ENCODE data around the gene TLE6.

DNA sequence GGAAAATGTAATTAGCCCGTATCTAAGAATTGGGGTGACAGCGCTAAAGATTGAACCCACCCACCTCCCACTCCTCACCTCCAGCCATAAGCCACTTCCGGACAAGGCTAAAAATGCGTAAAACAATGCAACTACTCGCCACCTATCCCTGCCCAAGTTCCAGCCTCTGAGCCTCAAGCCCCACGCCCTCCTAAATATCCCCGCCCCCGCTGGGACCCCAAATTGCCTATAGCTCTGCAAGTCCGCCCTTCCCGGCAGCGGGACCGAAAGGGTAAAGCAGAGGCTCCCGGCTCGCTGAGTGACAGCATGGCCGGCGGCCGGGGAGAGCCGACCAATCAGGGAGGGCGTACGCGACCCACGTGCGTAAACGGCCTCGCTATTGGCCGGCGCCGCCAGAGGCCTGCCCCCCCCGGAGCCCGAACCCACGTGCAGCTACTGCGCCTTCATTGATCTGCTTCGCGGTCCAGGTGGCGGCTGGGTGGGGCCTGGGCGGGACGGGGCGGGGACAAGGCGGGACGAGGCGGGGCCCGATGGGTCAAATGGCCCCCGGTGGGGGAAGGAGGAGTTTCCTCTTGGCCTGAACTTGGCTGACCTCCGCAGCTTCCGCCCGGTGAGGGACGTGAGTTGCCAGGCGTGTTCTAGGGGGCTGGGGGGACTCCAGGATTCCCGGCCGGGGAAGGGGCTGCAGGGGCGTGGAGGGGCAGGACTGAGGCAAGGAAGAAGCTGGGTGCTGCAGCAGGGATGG lies at the start of gene TLE6:
- TF ChIP-seq, protein P1, sequence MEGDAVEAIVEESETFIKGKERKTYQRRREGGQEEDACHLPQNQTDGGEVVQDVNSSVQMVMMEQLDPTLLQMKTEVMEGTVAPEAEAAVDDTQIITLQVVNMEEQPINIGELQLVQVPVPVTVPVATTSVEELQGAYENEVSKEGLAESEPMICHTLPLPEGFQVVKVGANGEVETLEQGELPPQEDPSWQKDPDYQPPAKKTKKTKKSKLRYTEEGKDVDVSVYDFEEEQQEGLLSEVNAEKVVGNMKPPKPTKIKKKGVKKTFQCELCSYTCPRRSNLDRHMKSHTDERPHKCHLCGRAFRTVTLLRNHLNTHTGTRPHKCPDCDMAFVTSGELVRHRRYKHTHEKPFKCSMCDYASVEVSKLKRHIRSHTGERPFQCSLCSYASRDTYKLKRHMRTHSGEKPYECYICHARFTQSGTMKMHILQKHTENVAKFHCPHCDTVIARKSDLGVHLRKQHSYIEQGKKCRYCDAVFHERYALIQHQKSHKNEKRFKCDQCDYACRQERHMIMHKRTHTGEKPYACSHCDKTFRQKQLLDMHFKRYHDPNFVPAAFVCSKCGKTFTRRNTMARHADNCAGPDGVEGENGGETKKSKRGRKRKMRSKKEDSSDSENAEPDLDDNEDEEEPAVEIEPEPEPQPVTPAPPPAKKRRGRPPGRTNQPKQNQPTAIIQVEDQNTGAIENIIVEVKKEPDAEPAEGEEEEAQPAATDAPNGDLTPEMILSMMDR (IDR thresholded peaks at IDR 0.05): no peak
- peak in 1 of 4 donors; percentile 12 for TF ChIP-seq POLR2A (IDR thresholded peaks at IDR 0.05)
- peak; percentile 57 to 64 for TF ChIP-seq POLR2AphosphoS5 (IDR thresholded peaks at IDR 0.05)
- TF ChIP-seq EP300 (IDR thresholded peaks at IDR 0.05): peak in 1 of 4 donors; percentile 39

Data from upper lobe of left lung (tissue), 4 donors.